ENCODE data around the gene VPREB1.
A peak's percentile ranks its signal among the peaks of the same experiment; 100 is the strongest.

The VPREB1 gene

DNA sequence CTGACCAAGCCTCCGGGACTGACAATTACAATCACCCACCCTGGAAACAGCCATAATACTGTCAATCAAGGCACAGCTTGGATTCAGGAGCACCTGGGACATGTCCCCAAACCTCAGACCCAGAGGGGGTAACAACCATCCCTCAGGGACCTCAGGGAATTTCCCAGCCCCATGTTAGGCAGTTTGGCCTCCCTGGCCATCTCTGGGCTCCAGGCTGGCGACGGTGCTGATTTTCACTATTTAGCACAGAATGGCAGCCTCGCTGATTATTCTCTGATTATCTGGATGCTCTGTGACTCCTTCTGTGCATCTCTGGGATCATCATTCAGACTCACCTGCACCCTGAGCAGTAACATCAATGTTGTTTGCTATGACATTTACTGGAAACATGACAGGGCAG, 45.8 kb upstream of the VPREB1 start:
- no peak overlapping the region for H3K4me2 ChIP-seq (ENCODE audit: insufficient read depth, low read length)
- no peak overlapping the region for H3K9ac ChIP-seq (ENCODE audit: low read depth, low read length)
- H3K79me2 ChIP-seq (ENCODE audit: insufficient read depth, low read length), result no peaks in the 10 kb centered on the region
- H2AFZ ChIP-seq (ENCODE audit: low read depth, low read length), result no peak overlapping the region
- H3K27ac ChIP-seq (ENCODE audit: low read length), result no peak overlapping the region
- no peaks in the 10 kb centered on the region for H3K36me3 ChIP-seq (ENCODE audit: insufficient read depth, low read length)
- H3K27me3 ChIP-seq (ENCODE audit: insufficient read depth, low read length, poor library complexity), result no peaks in the 10 kb centered on the region
- no peak for TF ChIP-seq EZH2 (IDR thresholded peaks at IDR 0.05; ENCODE audit: borderline replicate concordance, low read depth, low read length, severe bottlenecking)
- TF ChIP-seq, protein P1, sequence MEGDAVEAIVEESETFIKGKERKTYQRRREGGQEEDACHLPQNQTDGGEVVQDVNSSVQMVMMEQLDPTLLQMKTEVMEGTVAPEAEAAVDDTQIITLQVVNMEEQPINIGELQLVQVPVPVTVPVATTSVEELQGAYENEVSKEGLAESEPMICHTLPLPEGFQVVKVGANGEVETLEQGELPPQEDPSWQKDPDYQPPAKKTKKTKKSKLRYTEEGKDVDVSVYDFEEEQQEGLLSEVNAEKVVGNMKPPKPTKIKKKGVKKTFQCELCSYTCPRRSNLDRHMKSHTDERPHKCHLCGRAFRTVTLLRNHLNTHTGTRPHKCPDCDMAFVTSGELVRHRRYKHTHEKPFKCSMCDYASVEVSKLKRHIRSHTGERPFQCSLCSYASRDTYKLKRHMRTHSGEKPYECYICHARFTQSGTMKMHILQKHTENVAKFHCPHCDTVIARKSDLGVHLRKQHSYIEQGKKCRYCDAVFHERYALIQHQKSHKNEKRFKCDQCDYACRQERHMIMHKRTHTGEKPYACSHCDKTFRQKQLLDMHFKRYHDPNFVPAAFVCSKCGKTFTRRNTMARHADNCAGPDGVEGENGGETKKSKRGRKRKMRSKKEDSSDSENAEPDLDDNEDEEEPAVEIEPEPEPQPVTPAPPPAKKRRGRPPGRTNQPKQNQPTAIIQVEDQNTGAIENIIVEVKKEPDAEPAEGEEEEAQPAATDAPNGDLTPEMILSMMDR (IDR thresholded peaks at IDR 0.05; ENCODE audit: borderline replicate concordance, extremely low read depth, low read length, poor library complexity, severe bottlenecking), result no peak
- ATAC-seq (ENCODE audit: insufficient read depth, low read depth) (no peak), DNase-seq (no peak)
- peaks cover 22% of the 10 kb centered on the region for H3K4me1 ChIP-seq (ENCODE audit: insufficient read depth, low read length)
- H4K20me1 ChIP-seq (ENCODE audit: insufficient read depth, low read length), result no peaks in the 10 kb centered on the region
- no peak overlapping the region for H3K4me3 ChIP-seq (ENCODE audit: low read depth in 1 of 2, low read length in 2 of 2)
- no peaks in the 10 kb centered on the region for H3K9me3 ChIP-seq (ENCODE audit: insufficient read depth, low read length, severe bottlenecking)

- Histone ChIP-seq H3K27me3 (ENCODE audit: insufficient read depth, low read length, poor library complexity) (no peaks in the 10 kb centered on the region), H2AFZ (ENCODE audit: low read depth, low read length) (no peak overlapping the region), H3K79me2 (ENCODE audit: insufficient read depth, low read length) (no peaks in the 10 kb centered on the region), H4K20me1 (ENCODE audit: insufficient read depth, low read length) (no peaks in the 10 kb centered on the region), H3K4me3 (ENCODE audit: low read depth in 1 of 2, low read length in 2 of 2) (no peak overlapping the region), H3K4me1 (ENCODE audit: insufficient read depth, low read length) (peaks cover 22% of the 10 kb centered on the region), H3K4me2 (ENCODE audit: insufficient read depth, low read length) (no peak overlapping the region), H3K9ac (ENCODE audit: low read depth, low read length) (no peak overlapping the region), H3K36me3 (ENCODE audit: insufficient read depth, low read length) (no peaks in the 10 kb centered on the region), H3K27ac (ENCODE audit: low read length) (no peak overlapping the region), H3K9me3 (ENCODE audit: insufficient read depth, low read length, severe bottlenecking) (no peaks in the 10 kb centered on the region)
- DNase-seq (no peak), ATAC-seq (ENCODE audit: insufficient read depth, low read depth) (no peak)
- no peak for TF ChIP-seq EZH2 (IDR thresholded peaks at IDR 0.05; ENCODE audit: borderline replicate concordance, low read depth, low read length, severe bottlenecking)
- TF ChIP-seq, protein P1 (IDR thresholded peaks at IDR 0.05; ENCODE audit: borderline replicate concordance, extremely low read depth, low read length, poor library complexity, severe bottlenecking), result no peak
These were observed 45.0 kb upstream of the VPREB1 start for GRCh38 chr22:22199634-22200033.

- Histone ChIP-seq H3K79me2 (ENCODE audit: insufficient read depth, low read length) (no peaks in the 10 kb centered on the region), H3K36me3 (ENCODE audit: insufficient read depth, low read length) (no peaks in the 10 kb centered on the region), H3K27me3 (ENCODE audit: insufficient read depth, low read length, poor library complexity) (no peaks in the 10 kb centered on the region), H2AFZ (ENCODE audit: low read depth, low read length) (peak overlapping the region; percentile 66), H3K4me3 (ENCODE audit: low read depth in 1 of 2, low read length in 2 of 2) (no peak overlapping the region), H3K9me3 (ENCODE audit: insufficient read depth, low read length, severe bottlenecking) (no peaks in the 10 kb centered on the region), H3K4me1 (ENCODE audit: insufficient read depth, low read length) (peaks cover 17% of the 10 kb centered on the region), H3K27ac (ENCODE audit: low read length) (peak overlapping the region; percentile 77), H3K9ac (ENCODE audit: low read depth, low read length) (peak overlapping the region; percentile 28; the same call in 1 of the 2 replicates), H4K20me1 (ENCODE audit: insufficient read depth, low read length) (no peaks in the 10 kb centered on the region), H3K4me2 (ENCODE audit: insufficient read depth, low read length) (no peak overlapping the region)
- ATAC-seq (ENCODE audit: insufficient read depth, low read depth) (peak; percentile 6; the same call in 1 of the 3 replicates), DNase-seq (no peak)
- no peak for TF ChIP-seq EZH2 (IDR thresholded peaks at IDR 0.05; ENCODE audit: borderline replicate concordance, low read depth, low read length, severe bottlenecking)
- TF ChIP-seq, protein P1 (IDR thresholded peaks at IDR 0.05; ENCODE audit: borderline replicate concordance, extremely low read depth, low read length, poor library complexity, severe bottlenecking), result no peak
These were observed 43.9 kb upstream of the VPREB1 start for GRCh38 chr22:22200569-22201184.
